ENCODE results near the gene ST8SIA4.

ST8SIA4 gene

DNA sequence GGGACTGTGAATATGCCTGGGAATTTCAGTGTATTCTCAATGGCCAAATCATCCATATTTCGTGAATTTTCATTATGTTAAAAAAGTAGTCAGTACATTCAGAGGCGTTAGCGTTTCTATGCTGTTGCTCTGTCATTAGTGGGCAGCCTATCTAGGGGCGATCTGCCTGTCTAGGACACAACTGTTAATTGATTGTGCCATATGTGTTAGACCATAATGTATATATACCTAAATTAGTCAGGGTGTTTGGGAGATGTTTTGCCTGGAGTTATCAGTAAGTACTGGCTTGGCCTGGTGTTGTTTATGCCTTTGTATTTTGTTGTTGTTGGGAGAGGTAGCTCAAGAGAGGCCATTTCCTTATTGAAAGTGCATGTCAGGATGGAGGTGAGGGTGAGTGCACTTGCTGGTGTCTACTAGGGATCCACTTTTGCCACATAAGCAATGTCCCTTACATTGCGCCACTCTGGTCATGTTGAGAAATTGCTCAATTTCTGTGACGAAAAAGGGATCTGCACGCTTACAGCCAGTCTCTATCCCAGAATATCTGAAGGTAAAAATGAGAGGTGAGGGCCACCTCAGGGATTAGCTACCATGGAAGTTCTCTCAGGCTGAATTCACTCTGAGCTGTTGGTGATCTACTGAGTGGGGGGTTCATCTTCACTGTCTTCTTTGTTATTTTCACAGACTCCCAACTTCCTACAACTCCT lies 123.3 kb downstream of the ST8SIA4 start:
- no peak for FAIRE-seq

DNA sequence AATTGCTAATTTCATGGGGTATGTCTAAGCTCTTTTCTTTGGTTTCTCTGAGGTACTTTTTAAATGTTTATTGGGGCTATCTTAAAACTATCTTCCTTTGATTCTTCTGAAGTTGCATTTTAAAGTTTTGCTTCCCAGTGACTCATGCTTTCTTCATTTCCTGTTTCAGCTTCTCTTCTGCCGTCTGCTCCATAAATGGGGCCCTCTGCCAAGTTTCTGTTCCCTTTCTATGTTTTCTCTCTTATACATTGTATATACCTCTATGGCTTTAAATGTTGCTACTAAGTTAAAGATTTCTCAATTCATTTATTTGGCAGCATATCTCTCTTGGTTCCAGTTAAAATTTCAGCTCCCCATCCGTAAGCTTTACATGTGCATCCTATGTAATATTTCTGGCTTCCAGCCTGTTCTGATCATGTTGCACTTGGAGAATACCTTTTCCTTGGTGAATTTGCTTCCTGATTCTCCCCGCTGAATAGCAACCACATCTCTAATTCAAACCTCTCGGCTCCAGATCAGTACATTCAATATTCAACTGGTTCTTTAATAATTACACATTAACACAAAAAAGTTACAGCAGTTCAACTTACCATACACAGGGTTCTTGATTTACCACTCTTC lies 125.3 kb downstream of the ST8SIA4 start:
- no peak for FAIRE-seq

DNA sequence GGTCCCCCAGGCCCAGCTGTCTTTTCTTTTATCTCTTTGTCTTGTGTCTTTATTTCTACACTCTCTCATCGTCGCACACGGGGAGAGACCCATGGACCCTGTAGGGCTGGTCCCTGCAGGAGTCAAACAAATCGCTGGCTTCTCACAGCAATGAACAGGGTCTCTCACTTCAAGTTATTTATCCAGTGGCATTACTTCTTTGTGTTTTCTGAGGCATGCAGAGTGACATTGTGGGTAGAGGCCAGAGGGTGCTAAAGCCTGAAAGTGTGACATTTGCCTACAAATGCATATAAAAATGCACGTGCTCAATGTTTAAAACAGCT lies 127.6 kb downstream of the ST8SIA4 start:
- FAIRE-seq, result no peak

GRCh38 chr5:100772548-100772947 lies 130.5 kb downstream of the ST8SIA4 start:
- FAIRE-seq, result no peak

DNA sequence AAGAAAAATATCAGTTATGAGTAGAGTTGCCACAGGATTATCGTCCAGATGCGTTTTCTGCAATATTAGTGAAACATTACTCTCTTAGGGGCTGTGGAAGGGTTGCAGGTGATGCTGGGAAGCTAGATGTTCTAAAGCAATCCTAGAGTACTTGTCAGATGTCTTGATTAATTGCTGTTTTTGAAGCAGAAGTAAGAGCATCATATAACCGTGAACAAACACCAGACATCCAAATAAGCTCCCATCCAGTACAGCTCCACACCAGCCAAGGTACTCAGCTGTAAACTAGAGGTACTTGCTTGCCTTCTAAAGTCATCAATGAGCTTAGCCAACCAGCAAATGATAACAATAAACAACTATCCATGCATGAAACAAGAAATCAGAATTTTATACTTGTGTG lies 131.1 kb downstream of the ST8SIA4 start:
- FAIRE-seq, result no peak

- FAIRE-seq, result no peak
Observed at GRCh38 chr5:100771181-100771580, 131.9 kb downstream of the ST8SIA4 start.

- FAIRE-seq, result no peak
Observed at GRCh38 chr5:100768221-100768620, 134.9 kb downstream of the ST8SIA4 start.

- FAIRE-seq, result no peak
Observed at GRCh38 chr5:100762995-100763394, 140.1 kb downstream of the ST8SIA4 start.

GRCh38 chr5:100762108-100762507 lies 141.0 kb downstream of the ST8SIA4 start:
- FAIRE-seq, result no peak

GRCh38 chr5:100761192-100761591 lies 141.9 kb downstream of the ST8SIA4 start:
- FAIRE-seq, result no peak

GRCh38 chr5:100760688-100761087 lies 142.4 kb downstream of the ST8SIA4 start:
- FAIRE-seq, result no peak

- FAIRE-seq, result peak; percentile 84
Observed at GRCh38 chr5:100758780-100759179, 144.3 kb downstream of the ST8SIA4 start.

DNA sequence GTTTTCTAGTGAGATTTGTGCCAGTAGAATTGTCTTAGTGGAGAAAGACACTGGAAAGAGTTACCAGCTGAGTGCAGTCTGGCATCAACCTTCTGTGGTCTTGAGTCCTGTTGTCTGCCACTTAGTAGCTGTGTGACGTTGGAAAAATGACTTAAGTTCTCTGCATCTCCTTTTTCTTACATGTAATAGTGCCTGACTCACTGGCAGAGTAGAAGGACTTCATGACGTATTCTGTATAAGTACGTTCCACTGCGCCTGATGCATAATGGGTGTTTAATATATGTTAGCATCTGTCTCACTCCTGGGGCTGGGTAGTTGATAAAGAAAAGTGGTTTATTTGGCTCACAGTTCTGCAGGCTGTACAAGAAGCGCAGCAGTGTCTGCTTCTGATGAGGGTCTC lies 144.8 kb downstream of the ST8SIA4 start:
- no peak for FAIRE-seq

- peak; percentile 41 for FAIRE-seq
Observed at GRCh38 chr5:100757618-100758017, 145.5 kb downstream of the ST8SIA4 start.

Data from islet of Langerhans (tissue), 1 donor.